ENCODE results near the gene PTPRG. TPM values are rescaled to one million over a fixed set of nuclear protein-coding genes. Genes with fewer than 3 reads are reported as not detected.

Gene PTPRG
- total RNA-seq, 6 experiments from 2014 or later: 29.4 to 34.7 (median 32.7) TPM

DNA sequence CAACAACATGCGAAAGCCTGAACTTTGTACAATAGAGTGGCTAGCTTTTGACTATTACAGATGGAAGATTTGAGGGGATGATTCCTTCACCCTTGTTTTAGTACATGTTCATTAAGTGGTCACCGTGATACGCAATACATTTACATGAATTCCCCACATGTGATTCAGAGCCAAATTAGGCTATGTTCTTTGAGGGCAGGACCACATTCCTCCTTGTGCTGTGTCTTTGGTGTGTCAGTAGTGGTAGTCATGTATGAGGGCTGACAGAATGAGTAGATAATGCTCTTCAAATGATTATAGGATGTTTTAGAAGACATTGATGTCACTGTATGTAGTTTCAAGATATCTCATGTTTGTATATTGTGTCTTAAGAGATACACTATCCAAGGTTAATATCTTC lies 12.1 kb downstream of the PTPRG start:
- peak overlapping the region; percentile 98 for H3K27ac Mint-ChIP-seq
- H3K4me1 Mint-ChIP-seq (ENCODE audit: low read depth): peaks cover 75% of the 10 kb centered on the region
- H3K9me3 Mint-ChIP-seq: no peaks in the 10 kb centered on the region; the same call in 1 of the 2 replicates
- no peaks in the 10 kb centered on the region for H3K27me3 Mint-ChIP-seq (ENCODE audit: insufficient read depth)
- no peak overlapping the region for H3K4me3 Mint-ChIP-seq
- H3K36me3 Mint-ChIP-seq (ENCODE audit: low read depth): peaks cover 20% of the 10 kb centered on the region
- TF ChIP-seq, protein P1, sequence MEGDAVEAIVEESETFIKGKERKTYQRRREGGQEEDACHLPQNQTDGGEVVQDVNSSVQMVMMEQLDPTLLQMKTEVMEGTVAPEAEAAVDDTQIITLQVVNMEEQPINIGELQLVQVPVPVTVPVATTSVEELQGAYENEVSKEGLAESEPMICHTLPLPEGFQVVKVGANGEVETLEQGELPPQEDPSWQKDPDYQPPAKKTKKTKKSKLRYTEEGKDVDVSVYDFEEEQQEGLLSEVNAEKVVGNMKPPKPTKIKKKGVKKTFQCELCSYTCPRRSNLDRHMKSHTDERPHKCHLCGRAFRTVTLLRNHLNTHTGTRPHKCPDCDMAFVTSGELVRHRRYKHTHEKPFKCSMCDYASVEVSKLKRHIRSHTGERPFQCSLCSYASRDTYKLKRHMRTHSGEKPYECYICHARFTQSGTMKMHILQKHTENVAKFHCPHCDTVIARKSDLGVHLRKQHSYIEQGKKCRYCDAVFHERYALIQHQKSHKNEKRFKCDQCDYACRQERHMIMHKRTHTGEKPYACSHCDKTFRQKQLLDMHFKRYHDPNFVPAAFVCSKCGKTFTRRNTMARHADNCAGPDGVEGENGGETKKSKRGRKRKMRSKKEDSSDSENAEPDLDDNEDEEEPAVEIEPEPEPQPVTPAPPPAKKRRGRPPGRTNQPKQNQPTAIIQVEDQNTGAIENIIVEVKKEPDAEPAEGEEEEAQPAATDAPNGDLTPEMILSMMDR (IDR thresholded peaks at IDR 0.05): no peak
- no peak for DNase-seq

DNA sequence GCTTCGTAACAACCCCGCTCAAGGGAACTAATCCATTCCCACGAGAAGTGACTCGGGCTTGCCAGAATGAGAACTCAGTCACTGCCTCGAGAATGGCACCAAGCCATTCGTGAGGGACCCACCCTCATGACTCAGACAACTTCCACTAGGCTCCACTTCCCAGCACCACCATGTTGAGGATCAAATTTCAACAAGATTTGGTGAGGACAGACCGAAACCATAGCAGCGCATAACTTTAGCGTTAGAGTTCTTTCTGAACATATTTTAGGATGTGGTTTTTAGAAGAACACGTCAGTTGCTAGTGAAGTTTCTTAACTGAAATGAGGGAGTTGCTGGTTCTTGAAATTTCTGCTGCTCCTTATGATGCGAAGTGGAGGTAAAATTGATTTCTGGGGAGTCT lies 13.5 kb downstream of the PTPRG start:
- Mint-ChIP-seq H3K27ac (peak overlapping the region; percentile 98), H3K27me3 (ENCODE audit: insufficient read depth) (no peaks in the 10 kb centered on the region), H3K4me3 (peak overlapping the region; percentile 80), H3K36me3 (ENCODE audit: low read depth) (peaks cover 26% of the 10 kb centered on the region), H3K9me3 (no peaks in the 10 kb centered on the region; the same call in 1 of the 2 replicates), H3K4me1 (ENCODE audit: low read depth) (peaks cover 67% of the 10 kb centered on the region)
- TF ChIP-seq, protein P1 (IDR thresholded peaks at IDR 0.05): no peak
- DNase-seq: peak; percentile 97

DNA sequence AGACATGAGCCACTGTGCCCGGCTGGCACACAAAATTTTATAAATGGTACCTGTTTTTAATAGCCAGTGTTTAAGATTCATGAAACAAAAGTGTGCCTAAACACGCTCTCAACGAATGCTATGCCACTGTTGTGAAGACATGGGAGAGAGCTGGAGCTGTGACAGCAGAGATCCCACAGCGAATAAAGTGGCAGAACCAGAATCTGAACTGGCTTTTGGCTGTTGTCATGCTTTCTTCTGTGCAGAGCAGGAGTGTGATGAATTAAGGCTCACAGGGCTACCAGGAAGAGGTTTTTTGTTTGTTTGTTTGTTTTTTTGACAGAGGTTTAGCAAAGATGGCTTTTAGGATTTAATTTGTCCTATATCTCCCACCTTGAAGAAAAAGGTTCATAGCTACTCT lies 14.5 kb downstream of the PTPRG start:
- no peaks in the 10 kb centered on the region; the same call in 1 of the 2 replicates for H3K9me3 Mint-ChIP-seq
- DNase-seq: no peak
- H3K36me3 Mint-ChIP-seq (ENCODE audit: low read depth): peaks cover 26% of the 10 kb centered on the region
- peak overlapping the region; percentile 98 for H3K27ac Mint-ChIP-seq
- no peaks in the 10 kb centered on the region for H3K27me3 Mint-ChIP-seq (ENCODE audit: insufficient read depth)
- peak overlapping the region; percentile 80; the same call in 1 of the 2 replicates for H3K4me3 Mint-ChIP-seq
- TF ChIP-seq, protein P1 (IDR thresholded peaks at IDR 0.05): no peak
- peaks cover 61% of the 10 kb centered on the region for H3K4me1 Mint-ChIP-seq (ENCODE audit: low read depth)

DNA sequence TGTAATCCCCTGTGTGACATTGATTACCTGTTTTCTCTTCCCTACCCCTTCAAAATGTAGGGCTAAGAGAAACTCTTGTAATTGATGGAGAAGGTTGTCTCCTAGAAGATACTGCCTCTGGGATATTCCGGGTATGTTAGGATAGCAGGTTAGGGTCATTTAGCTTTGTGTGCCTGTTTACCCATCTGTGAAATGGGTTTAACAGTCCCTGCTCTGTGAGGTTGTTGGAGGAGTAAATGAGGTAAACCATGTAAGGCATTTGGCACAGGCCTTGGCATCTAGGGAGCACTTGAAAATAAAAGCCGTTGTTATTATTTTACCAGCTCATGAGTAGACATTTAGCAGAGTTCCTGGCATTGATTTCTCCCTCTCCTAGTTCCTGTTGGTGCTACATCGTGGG lies 16.4 kb downstream of the PTPRG start:
- Mint-ChIP-seq H3K4me1 (ENCODE audit: low read depth) (peaks cover 49% of the 10 kb centered on the region), H3K27me3 (ENCODE audit: insufficient read depth) (peaks cover 2% of the 10 kb centered on the region; the same call in 1 of the 2 replicates), H3K27ac (peak overlapping the region; percentile 42; the same call in 1 of the 2 replicates), H3K4me3 (no peak overlapping the region), H3K9me3 (no peaks in the 10 kb centered on the region; the same call in 1 of the 2 replicates), H3K36me3 (ENCODE audit: low read depth) (peaks cover 25% of the 10 kb centered on the region)
- TF ChIP-seq, protein P1 (IDR thresholded peaks at IDR 0.05): no peak
- no peak for DNase-seq

DNA sequence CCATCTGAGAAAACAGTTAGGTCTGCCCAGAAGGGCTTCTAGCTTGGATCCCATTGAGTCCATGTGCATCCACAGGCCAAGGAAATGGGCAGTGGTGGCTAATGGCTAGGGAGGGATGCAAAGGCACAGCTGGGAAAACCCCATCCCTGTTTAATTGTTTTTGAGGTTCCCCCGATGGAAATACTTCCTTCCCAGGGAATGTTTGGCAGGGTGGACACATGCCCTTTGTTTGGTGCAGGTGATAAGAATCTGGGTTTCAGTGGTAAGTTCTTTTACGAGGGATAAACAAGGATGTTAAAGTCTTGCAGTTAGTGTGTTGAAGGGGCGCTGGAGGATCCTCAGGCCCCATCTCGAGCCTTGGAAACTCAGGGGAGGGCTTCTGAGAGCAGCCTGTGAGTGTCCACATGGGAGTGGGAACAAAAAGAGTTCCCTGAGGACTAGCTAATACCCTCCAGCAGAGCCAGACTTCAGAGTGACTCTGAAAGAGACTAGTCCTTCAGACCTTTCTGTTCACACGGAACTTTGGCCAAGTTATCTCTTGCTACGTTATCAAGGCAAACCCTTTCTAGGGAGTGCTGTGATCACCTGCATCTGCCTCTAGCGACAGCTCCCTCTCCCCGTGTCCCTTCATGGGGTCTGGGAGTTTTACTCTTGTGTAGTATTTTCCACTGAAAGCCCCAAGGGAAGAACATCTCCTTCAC lies 17.4 kb downstream of the PTPRG start:
- no peak for DNase-seq
- no peak overlapping the region for H3K27ac Mint-ChIP-seq
- peaks cover 45% of the 10 kb centered on the region for H3K4me1 Mint-ChIP-seq (ENCODE audit: low read depth)
- peaks cover 14% of the 10 kb centered on the region for H3K36me3 Mint-ChIP-seq (ENCODE audit: low read depth)
- no peak overlapping the region for H3K4me3 Mint-ChIP-seq
- no peaks in the 10 kb centered on the region; the same call in 1 of the 2 replicates for H3K9me3 Mint-ChIP-seq
- TF ChIP-seq, protein P1 (IDR thresholded peaks at IDR 0.05): no peak
- H3K27me3 Mint-ChIP-seq (ENCODE audit: insufficient read depth): peaks cover 2% of the 10 kb centered on the region; the same call in 1 of the 2 replicates
